Ovary (tissue), 3 donors: ENCODE results near the gene ANXA10.

Experiments
- CTCF ChIP-seq, 3 donors: fragments of 450-650 bp in 2 of 3; fragments of 200-600 bp in 1 of 3; IDR thresholded peaks; one replicate each; pipeline versions ENCODE4 v1.5.1 to v1.8.0; 2016 to 2022; ENCODE audit warnings: antibody characterized with exemption in 3 of 3, mild to moderate bottlenecking in 1 of 3
- POLR2A ChIP-seq: fragments of 450-650 bp; IDR thresholded peaks from one replicate; pipeline ENCODE4 v1.6.1; 2017; ENCODE audit warnings: antibody characterized with exemption, mild to moderate bottlenecking, moderate library complexity
- donor health status: DM: no; HTN: no; CAD: no.

GRCh38 chr4:168076989-168077725 is 15.2 kb upstream of the ANXA10 start:
- TF ChIP-seq CTCF (IDR thresholded peaks at IDR 0.05) = peak in 1 of 3 donors; percentile 18
- no peak for TF ChIP-seq POLR2A
